HG03196 (cell line): ENCODE results near the gene OR52I1.

ENCODE experiments used
- ATAC-seq: cut with Tn5 transposase; IDR thresholded peaks from one replicate; pipeline ENCODE4 v1.9.1; 2021; ENCODE audit not compliant: unreplicated experiment

The OR52I1 gene, protein sequence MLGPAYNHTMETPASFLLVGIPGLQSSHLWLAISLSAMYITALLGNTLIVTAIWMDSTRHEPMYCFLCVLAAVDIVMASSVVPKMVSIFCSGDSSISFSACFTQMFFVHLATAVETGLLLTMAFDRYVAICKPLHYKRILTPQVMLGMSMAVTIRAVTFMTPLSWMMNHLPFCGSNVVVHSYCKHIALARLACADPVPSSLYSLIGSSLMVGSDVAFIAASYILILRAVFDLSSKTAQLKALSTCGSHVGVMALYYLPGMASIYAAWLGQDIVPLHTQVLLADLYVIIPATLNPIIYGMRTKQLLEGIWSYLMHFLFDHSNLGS

DNA sequence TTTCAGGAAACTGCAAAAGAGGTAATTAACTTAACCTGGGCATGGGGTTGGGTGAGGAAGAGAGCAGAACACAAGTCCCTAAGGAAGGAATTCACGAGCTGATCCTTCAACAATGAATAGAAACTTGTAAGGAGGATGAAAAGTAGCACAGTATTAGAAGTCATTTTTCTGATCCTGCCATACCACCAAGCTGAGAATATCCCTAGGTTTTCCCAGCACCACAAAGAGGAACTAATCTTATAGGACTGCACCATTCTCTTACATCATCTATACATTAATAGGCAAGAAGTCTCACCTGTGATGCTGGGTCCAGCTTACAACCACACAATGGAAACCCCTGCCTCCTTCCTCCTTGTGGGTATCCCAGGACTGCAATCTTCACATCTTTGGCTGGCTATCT, at the start of gene OR52I1:
OR52I1 (plus strand) TSS at position 301 of the 400 bp plus-strand sequence; CDS start at position 301, 0 bp downstream.
- ATAC-seq = no peak

DNA sequence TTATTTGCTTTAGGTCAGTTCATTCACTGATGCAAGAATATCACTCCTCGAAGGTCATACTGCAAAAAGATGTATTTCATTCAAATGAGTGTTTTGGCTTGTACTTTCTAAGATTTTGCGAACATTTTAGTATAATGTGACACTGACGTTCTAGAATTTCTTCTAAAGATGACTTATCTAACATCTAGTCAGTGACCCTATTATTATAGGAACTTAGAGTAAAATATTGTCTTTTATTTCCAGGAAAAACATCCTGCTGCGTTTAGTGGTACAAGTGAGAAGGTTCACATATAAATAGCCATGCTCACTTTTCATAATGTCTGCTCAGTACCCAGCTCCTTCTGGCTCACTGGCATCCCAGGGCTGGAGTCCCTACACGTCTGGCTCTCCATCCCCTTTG, 48.9 kb upstream of the OR52I1 start, which contains the start of gene OR52M1:
OR52M1 (plus strand) TSS at position 301 of the 400 bp plus-strand sequence; CDS start at position 301, 0 bp downstream.
- no peak for ATAC-seq

DNA sequence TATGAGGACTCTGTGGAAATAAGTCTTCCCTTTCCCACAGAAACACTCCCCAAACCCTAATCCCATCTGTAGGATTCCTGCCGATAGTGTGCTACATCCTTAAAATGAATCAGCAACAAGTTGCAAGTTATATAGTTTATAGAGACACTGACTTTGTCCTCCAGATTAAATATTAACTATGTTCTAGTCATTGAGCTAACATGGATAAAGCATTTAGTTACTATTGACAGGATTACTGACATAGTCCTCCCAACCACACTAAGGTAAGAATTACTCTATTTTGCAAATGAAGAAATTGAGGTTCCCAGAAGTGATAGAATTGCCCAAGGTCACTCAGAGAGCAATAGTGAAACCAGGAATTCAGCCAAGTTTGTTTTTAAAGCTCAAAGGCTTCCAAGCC, 47.0 kb upstream of the OR52I1 start:
- no peak for ATAC-seq

DNA sequence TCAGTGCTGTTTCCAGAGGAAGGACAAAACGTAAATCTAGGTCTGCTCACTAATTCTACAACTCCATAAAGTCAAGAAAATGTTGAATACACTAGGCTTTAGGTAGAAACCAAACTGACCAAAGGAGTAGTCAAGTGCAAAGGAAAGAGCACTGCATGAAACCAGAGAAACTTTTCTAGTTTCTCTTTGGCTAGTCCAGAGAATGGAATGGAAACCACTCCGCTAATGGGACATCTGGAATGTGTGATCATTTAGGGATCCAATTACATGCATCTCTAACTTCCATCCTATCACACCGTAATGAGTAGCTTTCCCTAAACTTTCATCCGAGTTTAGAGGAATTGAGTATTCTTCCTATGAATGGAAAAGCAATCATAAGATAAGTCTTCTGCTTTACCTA, 46.4 kb upstream of the OR52I1 start:
- no peak for ATAC-seq

DNA sequence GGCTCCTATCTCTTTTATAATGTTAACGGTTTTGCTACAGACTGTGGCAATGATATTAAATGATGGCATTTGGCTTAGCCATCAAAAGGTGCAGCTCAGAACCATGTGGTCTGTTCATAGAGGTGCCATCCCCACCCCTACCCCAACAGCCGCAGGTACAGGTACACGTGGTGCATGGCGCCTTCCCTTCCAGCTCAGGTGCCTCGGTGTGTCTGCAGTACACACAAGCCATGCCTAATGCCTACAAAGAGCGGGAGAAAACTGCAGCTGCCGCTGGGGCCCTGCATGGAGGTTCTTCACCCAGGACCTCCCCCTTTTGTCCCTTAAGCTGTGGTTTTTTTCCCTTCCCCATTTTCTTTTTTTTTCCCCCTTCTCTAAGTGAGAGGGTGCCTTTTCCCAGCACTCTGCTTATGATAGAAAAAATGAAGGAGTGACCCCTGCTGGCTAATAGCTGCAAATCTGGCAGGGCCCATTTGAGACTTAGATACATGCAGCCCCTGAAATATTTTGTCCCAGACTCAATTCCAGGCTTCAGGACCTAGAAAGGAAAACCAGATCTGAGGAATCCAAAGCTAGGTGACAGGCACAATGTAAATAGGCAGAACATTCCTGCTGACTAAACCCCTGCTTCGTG, 42.4 kb upstream of the OR52I1 start:
- no peak for ATAC-seq

DNA sequence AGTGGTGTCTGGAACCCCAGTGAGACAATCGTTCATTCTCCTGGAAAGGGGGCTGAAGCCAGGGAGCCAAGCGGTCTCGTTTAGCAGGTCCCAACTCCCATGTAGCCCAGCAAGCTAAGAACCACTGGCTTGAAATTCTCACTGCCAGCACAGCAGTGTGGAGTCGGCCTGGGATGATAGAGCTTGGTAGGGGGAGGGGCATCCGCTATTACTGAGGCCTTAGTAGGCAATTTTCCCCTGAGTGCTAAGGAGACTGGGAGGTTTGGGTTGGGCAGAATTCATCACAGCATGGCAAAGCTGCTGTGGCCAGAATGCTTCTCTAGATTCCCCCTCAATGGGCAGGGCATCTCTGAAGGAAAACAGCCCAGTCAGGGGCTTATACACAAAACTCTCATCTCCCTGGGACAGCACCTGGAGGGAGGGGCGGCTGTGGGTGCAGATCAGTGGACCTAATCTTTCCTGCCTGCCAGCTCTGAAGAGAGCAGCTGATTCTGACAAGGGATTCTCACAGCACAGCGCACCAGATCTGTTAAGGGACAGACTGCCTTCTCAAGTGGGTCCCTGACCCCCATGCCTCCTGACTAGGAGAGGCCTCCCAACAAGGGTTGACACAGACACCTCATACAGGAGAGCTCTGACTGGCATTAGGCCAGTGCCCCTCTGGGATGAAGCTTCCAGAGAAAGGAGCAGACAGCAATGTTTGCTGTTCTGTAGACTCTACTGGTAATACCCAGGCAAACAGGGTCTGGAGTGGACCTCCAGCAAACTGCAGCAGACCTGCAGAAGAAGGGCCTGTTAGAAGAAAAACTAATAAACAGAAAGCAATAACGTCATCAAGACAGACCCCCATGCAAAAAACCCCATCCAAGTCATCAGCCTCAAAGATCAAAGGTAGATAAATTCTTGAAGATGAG, 34.1 kb upstream of the OR52I1 start:
- no peak for ATAC-seq

DNA sequence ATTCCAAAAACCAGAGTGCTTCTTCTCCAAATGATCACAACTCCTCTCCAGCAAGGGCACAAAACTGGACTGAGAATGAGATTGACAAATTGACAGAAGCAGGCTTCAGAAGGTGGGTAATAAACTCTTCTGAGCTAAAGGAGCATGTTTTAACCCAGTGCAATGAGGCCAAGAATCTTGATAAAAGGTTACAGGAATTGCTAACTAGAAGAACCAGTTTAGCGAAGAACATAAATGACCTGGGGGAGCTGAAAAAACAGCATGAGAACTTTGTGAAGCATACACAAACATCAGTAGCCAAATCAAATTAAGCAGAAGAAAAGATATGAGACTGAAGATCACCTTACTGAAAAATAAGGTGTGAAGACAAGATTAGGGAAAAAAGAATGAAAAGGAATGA, 33.4 kb upstream of the OR52I1 start:
- ATAC-seq = no peak

DNA sequence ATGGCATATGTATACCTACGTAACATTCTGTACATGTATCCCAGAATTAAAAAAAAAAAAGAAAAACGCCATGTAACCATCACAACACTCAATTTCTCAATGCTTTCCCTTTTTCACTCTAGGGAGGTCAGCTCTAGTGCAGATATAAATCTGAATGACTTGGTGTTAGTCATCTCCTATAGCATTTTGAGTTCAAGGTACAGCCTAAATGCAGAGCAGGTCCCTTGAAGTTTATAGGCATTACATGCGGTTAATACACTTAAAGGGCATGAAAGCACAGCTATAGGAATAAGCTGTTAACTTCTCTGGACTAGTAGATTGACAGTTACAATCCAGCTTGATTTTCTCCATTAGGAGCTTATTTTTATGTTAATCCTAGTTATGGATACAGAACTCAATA, 28.5 kb upstream of the OR52I1 start:
- ATAC-seq = no peak

DNA sequence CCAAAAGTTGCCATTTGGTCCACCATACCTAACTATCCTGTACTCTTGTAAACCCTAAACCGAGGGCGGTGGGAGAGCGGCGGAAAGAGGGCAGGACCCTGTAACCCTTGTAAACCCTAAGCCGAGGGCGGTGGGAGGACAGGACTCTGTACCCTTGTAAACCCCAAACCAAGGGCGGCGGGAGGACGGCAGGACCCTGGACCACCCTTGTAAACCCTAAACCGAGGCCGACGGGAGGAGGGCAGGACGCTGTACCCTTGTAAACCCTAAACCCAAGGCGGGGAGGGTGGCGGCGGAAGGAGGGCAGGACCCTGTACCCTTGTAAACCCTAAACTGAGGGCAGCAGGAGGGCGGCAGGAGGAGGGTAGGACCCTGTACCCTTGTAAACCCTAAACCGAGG, 24.8 kb upstream of the OR52I1 start:
- no peak for ATAC-seq

DNA sequence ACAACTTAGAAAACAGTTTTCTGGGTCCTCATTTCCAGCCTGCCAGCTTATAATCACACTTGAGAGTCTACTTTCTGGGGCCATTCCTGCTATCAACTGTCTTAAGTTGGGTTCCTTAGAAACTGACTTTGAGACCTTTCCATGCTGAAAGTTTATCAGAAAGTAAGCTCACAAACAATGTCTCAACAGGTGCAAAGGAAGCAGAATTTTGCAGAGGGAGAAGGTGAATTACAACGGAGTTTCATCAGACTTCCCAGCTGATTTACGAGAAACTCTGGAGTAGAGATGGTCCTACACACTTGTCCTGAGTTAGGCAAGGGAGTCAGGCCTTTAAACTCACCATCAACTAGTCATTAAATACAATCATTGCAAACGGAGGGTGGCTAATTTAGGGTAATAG, 17.0 kb upstream of the OR52I1 start:
- ATAC-seq = no peak

DNA sequence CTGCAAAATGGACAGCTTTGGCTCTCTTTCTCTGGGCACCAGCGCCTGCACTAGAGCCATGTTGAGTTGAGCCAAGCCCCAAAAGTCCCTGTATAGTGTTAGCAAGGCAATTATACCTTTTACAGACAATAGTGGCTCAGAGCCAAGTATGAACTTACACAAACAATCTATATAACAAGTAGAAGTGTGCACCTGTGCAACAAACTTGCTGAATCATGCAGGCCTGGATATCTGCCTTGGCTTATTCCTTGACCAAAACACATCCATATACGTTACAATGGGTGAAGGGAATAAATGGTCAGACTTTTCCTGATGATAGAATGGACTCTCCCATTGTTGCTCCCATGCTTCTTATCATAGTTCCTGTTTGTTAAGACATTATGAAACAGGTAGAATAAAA, 16.1 kb upstream of the OR52I1 start:
- ATAC-seq = no peak

DNA sequence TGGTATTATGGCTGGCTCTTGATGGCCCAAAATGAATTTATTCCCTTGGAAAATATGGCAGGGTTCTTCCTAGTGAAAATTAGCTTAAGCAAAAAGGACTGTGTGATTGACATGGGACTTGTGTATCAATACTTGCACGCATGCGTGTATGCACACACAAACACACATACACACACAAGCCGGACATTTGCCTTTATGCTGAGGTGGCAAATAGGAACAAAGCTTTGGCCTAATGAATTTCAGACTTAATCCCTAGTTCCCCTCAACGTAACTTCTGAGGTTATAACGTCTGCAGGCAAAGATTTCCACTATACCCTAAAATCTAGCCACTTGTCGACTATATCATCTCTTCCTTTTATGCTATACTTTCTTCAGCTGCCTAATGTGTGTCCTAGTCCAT, 15.2 kb upstream of the OR52I1 start:
- no peak for ATAC-seq

DNA sequence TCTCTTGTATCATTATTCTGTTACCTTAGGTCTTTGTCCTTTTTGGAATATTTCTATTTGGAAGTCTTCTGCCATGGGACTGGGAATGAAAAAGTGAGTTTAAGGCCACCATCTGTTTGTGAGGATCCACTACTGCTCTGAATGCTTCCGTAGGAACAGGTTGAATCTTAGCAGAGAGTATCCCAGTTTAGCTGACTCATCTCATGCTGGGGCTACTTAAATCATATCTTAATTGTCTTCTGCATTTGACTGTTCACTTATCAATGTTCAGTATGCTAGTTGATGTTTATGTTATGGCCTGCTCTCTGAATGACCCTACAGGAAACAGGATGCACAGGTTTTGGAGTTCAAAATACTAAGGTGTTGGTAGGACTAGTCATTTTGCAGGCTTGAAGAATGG, 13.7 kb upstream of the OR52I1 start:
- ATAC-seq = no peak

DNA sequence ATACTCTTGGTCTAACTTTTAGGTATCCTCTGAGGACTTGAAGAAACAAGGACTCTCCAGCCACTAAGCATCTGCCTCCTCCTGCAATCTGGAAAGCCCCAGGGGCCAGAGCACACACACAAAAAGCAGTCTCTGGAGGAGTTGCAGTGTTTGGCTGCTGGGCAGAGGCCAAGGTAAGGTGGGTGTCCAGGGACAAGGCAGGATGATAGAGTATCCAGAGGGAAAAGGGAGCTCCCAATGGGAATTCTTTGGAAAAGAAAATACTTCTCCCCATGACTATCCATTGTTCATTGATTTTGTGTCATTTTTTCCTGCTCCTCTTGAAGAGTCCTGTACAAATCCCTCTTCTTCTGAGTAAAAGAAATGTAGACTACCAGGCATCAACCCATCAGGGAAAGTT, 12.4 kb upstream of the OR52I1 start, which contains the start of gene OR52I2:
OR52I2 (plus strand) TSS at position 301 of the 400 bp plus-strand sequence.
- no peak for ATAC-seq

DNA sequence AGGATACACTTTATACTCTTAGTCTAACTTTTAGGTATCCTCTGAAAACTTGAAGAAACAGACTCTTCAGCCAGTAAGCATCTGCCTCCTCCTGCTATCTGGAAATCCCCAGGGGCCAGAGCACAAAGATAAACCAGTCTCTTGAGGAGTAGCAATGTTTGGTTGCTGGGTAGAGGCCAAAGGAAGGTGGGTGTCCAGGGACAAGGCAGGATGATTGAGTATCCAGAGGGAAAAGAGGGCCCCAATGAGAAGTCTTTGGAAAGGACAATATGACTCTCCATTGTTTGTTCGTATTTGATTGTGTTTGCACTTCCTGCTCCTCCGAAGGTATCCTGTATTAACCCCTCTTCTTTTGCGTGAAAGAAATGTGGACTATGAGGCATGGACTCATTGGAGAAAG, 4.8 kb upstream of the OR52I1 start:
- no peak for ATAC-seq

DNA sequence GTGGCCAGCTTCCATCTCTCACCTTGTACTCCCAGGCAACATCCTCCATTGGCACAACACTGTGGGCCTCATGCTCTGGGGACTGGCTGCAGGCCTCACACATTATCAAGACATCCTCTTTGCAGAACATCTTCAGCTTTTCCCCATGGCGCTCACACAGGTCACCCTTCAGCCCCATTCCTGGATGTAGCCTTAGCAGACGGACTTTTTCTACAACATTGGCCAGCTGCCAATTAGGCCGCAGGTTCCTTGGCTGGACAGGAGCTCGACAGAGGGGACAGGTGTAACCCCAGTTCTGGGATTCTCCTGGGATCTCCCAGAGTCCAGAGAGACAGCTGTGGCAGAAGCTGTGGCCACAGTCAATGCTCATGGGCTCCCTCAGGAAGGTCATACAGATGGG, 11.2 kb downstream of the OR52I1 start:
- ATAC-seq = no peak

DNA sequence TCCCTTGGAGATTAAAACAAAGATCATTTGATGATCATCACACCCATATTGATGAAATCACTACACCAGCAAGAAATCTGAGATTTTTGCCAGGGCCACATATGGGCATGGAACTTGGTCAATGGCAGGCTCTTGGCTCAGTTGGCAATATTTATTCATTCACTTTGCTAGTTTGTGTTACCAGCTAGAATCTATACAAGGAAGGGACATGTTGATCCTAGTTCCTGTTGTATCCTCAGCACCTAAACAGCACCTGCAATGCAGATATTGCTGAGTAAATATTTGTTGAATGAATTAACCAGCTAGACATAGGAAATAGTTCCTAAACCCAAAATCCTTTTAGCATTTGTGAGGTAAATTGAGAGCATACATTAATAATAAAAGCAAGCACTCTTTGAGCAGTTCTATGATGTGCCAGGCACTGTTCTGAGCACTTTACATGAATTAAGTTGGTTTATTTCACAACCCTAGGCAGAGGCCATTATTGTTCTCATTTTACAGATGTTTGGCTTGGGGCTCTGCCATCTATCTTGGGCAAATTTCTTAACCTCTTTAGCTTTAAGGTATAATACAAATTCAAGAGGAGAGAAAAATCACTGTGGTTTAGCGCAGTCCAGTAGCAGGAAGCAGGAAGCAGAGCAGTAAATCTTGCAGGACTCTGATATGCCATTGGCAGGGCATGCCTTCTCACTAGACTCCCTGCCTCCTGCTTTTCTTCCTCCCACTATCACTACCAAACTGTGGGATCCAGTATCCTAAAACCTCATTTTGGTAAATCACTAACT, 12.6 kb downstream of the OR52I1 start:
- ATAC-seq = no peak

DNA sequence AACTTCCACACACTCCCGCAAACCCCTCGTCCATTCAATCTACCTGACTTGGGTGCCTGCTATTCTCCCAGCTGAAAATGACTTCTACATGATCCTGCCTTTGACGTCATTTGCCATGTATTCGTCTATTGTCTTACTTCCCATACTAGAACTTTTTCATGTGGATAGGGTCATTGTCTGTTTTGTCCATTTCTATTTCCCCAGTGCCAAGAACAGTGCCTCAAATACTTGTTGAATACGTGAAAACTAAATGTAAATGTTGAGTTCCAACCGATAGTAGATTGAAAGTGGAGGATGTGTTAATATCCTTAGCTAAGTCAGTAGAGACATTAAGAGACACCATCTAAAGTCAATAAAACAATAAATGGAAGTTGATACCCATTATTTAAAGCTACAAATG, 13.3 kb downstream of the OR52I1 start:
- ATAC-seq = no peak

DNA sequence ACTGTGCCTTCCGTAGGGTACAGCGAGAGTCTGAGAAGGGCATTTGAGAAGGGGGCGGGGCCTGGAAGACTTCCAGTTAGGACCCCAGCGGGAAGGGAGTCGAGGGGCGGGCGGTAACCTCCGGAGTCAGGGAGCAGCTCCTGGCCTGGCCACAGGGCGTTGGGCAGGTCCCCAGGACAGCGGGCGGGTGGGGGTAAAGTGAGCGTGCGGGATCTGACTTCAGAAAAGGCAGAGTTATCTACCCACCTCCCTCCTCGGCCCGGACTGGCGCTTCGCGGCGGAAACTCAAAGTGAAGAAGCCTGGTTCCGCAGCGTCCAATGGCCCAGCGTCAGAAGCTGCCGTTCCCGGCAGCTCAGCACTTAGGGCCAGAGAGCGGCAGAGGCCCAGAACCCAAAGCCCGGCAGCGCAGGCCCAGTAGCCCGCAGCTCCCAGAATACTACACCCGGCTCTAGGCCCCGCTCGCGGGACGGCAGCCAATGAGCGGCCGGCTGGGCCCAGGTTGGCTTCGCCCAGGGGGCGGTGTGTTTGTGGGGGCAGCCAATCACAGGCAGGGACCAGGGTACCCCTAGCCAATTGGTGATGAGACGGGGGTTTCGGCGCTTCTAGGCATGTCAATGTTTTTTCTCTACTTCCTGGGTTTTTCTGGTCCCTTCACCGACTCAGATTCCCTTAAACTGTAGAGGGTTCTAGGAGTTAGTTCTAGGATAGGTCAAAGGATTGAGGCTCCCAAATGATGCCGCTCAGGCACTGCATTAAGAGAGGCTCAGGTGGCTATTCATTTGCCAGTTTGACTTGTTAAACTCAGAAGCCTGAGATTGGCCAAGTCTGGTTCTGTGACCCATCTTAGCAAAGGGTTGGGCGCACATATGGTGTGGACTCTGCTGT, 14.2 kb downstream of the OR52I1 start, which contains the start of gene TRIM68:
TRIM68 (minus strand) TSS at position 451 of the 886 bp plus-strand sequence. CDS start 2,727 bp downstream, outside the sequence.
- ATAC-seq = peak; percentile 99
